Hematopoietic multipotent progenitor cell treated with erythropoietin and hydrocortisone succinate and interleukin-3 and kit ligand, for 6 days (in vitro differentiated cells): ENCODE results near the gene KIF22.

ENCODE experiments used
- DNase-seq: peaks from one replicate; pipeline ENCODE4 v3.0.0-alpha.2; 2015

Gene KIF22

DNA sequence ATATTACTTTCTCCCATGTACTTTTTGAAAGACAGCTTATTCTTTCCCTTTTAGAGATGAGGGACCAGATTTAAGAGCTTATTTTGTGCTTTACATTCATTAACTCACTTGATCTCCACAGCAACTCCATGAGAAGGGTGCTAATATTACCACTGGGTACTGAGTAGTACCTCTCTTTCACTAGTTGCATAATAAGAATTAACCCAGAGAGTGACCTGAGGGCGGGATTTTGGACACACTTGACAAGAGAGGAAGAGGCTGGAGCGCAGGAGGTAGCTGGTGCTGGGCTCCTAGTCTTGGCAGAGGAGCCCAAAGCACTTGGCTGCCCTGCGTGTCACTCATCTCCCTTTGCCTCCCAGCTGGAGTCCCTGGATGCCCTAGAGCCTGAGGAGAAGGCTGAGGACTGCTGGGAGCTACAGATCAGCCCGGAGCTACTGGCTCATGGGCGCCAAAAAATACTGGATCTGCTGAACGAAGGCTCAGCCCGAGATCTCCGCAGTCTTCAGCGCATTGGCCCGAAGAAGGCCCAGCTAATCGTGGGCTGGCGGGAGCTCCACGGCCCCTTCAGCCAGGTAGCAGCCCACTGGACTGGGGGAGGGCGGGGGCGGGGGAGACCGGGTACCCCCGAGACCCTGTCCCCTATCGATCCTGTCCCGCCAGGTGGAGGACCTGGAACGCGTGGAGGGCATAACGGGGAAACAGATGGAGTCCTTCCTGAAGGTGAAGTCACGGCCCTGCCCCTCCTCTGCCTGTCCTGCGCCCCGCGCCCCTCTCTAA, 14.1 kb downstream of the KIF22 start:
- peak; percentile 59 for DNase-seq

DNA sequence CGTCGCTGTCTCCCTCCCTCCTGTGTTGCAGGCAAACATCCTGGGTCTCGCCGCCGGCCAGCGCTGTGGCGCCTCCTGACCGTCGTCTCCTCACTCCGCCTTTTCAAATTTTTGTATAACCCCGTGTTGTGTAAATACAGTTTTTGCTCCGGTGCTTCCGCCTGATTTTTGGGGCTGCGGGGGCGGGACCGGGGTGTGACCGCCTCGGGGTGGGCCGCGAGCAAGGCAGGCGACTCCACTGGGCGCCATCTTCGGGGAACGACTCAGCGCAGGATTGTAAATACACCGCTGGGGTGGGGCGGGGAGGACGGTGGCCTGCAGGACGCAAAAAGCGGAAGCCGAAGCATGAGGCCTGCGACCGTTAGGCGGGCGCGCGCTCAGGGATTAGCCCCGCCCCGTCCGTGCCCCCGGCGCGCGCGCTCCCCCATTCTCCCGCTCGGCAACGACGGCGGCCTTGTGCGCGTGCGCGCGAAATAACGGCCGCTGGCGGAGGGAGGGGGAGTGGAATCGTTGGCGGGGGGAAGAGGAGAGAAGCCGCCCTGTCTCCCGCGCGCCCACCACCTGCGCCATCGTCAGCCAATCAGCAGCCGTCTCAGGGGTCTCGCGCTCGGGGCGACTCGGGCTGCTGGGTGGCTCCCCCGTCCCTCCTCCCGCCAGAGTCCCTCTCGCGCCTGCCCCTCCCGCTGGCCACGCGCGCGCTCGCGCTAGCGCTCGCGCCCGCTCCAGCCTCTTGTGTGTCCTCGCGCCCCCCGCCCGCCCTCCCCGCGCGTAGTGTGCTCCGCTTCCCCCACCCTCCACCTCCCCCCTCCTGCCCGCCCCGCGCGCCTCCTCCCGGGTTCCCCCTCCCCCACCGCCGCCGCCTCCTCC, 14.9 kb downstream of the KIF22 start:
- DNase-seq, result peak; percentile 98

DNA sequence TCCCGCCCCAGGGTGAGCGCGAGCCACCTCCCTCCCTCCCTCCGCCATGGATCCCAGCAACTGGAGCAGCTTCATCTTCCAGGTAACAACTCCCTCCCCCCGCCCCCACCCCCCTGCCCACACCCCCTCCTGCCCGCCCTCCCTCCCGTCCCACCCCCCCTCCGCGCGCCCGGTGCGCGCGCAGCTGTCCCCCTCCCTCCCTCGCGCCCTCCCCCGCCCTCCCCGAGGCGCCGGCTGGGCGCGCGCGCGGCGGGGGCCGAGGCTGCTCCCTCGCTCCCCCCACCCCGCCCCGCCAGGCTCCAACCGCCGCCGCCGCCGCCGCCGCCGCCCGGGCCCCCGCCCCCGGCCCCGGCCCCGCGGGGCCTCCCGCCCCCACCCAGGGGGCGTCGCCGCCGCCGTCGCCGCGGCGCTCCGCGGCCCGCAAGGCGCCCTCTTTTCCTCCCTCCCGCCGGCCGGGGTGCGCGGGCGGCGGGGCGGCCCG, 15.6 kb downstream of the KIF22 start, which contains the start of gene MAZ:
Gene MAZ, plus strand, starts transcription at position 431 of the 481 bp plus-strand sequence. CDS start 173 bp downstream, outside the sequence.
- DNase-seq, result no peak

DNA sequence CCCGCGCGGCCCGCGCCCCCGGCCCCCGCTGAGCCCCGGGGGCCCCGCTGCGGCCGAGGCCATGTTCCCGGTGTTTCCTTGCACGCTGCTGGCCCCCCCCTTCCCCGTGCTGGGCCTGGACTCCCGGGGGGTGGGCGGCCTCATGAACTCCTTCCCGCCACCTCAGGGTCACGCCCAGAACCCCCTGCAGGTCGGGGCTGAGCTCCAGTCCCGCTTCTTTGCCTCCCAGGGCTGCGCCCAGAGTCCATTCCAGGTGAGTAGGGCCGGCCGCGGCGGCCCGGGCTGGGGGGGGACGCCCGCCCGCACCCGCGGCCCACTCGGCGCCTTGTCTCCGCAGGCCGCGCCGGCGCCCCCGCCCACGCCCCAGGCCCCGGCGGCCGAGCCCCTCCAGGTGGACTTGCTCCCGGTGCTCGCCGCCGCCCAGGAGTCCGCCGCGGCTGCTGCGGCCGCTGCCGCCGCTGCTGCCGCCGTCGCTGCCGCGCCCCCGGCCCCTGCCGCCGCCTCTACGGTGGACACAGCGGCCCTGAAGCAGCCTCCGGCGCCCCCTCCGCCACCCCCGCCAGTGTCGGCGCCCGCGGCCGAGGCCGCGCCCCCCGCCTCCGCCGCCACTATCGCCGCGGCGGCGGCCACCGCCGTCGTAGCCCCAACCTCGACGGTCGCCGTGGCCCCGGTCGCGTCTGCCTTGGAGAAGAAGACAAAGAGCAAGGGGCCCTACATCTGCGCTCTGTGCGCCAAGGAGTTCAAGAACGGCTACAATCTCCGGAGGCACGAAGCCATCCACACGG, 16.3 kb downstream of the KIF22 start:
- peak; percentile 80 for DNase-seq

DNA sequence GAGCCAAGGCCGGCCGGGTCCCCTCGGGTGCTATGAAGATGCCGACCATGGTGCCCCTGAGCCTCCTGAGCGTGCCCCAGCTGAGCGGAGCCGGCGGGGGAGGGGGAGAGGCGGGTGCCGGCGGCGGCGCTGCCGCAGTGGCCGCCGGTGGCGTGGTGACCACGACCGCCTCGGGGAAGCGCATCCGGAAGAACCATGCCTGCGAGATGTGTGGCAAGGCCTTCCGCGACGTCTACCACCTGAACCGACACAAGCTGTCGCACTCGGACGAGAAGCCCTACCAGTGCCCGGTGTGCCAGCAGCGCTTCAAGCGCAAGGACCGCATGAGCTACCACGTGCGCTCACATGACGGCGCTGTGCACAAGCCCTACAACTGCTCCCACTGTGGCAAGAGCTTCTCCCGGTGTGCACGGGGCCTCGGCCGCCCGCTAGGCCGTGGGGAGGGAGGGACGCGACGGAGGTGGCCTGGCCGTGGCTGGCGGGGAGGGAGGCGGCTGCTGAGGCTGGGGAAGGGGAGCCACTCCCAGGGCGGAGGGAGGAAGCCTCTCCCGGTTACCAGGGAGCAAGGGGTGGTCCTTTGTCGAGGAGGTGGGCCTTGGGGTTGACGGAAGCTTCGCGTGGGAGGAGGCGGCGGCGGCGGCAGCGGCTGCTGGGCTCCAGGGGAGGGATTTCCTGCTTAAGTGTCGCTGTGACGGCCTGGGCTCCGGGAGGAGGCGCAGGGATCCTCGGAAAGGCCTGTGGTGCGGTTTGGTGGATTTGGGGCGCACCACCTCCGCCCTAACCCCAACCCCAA, 17.1 kb downstream of the KIF22 start:
- DNase-seq, result peak; percentile 96

DNA sequence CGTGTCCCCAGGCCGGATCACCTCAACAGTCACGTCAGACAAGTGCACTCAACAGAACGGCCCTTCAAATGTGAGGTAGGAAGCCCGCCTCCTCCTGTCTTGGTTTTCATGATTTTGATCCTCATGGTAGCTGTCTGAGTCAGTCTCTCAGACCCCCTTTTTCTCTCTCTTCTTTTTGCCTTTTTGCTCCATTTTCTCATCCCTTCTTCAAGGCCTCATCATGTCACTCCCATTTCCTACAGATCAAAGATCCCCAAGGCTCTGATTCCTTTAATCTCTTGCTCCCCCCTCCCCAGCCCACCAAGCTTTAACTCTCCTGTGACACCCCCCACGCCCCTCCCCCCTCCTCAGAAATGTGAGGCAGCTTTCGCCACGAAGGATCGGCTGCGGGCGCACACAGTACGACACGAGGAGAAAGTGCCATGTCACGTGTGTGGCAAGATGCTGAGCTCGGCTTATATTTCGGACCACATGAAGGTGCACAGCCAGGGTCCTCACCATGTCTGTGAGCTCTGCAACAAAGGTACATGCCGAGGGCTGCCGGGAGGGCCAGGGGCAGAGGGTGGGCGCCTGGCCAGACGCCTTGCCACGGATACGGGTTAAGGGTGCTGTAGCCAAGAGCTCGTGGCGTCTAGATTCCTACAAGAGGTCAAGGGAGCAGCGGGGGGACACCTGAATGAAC, 17.8 kb downstream of the KIF22 start:
- no peak for DNase-seq

DNA sequence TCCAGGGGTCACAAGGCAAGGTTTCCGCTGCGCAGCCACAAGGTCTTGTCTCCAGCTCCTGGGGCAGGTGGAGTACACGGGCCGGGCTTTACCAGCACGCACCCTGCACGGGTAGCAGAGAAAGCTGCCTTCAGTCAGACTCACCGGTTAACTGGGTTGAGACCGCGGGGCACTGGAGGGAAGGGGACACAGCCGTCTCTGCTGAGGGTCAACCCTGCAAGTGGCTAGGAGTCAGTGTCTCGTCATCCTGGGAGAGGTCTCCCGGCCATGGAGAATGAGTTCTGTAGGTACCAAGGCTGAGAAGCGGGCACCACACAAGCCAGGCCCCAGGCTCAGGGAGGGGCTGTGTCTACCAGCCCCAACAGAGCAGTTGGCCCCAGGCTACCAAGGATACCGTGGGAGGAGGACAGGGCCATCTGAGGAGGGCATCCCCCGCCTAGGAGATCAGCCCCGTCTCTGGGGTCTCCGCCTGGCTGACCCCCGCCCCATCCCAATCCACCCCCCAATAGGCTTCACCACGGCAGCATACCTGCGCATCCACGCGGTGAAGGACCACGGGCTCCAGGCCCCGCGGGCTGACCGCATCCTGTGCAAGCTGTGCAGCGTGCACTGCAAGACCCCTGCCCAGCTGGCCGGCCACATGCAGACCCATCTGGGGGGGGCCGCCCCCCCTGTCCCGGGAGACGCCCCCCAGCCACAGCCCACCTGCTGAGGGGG, 18.6 kb downstream of the KIF22 start:
- no peak for DNase-seq

DNA sequence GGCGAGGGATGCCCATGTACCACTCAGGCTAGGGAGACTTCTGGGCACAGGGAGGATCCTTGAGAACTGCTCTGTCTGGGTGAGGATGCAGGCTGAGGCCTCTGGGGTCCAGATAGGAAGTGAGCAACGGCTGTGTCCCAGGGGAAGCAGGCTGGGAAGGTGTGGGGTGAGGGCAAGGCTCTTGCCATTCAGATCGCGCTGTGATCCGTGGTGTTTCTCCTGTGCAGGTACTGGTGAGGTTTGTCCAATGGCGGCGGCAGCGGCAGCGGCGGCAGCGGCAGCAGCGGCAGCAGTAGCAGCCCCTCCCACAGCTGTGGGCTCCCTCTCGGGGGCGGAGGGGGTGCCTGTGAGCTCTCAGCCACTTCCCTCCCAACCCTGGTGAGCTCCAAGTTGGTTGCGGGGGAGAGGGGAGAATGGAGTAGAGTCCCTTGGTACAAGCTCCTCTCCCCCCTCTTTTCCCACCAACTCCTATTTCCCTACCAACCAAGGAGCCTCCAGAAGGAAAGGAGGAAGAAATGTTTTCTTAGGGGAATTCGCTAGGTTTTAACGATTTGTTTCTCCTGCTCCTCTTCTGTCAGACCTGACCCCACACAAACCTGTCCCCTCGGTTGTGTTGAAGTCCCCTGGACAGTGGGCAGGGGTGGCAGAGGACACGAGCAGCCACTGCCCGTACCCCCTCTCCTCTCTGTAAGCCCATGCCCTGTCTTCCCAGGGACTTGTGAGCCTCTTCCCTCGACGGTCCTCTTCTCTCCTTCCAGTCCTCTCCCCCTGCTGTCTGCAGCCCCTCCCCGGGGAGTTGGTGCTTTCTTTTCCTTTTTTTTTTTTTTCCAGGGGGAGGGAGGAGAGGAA, 19.5 kb downstream of the KIF22 start:
- DNase-seq, result no peak

DNA sequence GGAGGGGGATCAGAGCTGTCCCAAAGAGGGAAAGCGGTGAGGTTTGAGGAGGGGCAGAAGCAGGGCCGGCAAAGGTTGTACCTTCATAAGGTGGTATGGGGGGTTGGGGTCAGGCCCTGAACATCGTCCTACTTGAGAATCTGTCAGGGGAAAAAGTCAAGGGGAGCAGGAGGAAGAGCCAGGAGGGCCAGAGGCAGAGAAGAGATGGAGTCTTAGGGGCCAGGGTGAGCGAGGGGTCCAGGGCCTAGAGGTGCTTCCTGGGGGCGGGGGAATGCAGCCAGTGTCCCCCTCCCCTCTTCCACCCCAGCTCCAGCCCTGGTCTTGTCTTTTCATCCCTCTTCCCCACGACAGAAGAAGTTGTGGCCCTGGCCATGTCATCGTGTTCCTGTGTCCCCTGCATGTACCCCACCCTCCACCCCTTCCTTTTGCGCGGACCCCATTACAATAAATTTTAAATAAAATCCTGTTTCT, 20.2 kb downstream of the KIF22 start:
- no peak for DNase-seq

DNA sequence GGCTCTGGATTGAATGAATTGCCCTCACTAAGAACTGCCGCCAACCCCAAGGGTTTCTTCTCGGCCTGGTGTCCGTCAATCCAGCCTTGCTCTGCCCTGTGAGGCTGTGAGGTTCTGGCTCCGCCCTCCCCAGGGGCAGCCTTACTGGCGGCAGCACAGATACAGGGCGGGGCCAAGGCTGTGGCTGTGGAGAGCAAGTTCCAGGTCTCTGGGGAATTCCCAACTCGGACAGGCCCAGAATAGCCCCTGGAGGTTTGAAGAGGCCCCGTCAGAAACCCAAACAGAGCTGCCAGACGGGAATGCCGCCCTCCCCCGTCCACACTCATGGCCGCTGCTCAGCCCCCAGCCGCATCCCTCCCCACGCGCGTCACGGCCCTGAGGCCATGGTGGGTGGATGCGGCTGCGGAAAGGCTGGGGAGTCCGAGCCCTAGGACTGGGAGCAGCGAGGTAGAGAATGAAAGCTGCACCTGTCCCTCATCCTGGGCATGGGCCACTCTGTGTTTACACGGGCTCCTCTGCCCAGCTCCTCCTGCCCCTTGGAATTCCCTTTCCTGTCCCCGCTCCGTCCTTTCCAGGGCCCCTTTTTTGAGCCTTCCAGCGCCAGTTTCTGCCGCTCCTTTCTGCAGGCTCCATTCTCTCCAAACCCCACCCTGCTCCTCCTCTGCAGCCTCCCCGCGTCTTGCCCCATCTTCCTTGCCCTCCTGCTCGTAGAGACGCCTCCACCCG, 20.8 kb downstream of the KIF22 start:
- peak; percentile 92 for DNase-seq

DNA sequence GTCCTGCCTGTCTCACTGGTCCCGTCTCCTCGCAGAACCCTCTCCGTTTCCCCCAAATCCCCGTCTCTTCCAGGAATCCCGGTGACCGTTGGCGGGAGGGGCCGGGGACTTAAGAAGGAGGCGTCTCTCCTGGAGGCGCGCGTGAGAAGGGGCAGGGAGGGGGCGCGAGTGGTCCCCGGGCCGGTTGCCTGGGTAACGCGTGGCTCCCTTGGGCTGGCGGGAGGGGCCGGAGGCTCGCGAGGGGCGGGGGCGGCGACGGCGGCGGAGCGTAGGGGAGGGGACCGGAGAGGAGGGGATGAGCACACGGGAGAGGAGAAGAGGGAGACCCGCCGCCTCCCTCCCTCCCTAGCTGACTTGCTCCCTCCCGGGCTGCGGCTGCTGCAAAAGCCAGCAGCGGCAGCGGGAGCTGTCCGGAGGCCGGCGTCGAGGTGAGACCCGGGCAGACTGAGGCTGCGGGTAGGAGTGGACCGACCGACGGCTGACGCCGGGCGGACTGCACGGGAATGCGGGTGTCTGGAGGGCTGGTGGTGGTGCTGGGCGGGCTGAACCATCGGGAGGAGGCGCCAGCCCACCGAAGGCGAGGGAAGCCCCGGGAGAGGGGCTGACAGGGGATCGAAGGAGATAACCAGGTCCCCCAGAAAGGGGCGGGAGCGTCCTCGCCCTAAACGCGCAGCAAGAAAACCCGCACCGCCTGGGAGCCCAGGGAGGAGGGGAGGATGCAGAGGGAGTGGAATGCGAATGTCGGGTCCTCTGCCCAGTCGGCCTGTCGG, 21.5 kb downstream of the KIF22 start, which contains the start of gene PRRT2:
Gene PRRT2, plus strand, starts transcription at position 298 of the 770 bp plus-strand sequence. CDS start 862 bp downstream, outside the sequence.
- peak; percentile 57 for DNase-seq

DNA sequence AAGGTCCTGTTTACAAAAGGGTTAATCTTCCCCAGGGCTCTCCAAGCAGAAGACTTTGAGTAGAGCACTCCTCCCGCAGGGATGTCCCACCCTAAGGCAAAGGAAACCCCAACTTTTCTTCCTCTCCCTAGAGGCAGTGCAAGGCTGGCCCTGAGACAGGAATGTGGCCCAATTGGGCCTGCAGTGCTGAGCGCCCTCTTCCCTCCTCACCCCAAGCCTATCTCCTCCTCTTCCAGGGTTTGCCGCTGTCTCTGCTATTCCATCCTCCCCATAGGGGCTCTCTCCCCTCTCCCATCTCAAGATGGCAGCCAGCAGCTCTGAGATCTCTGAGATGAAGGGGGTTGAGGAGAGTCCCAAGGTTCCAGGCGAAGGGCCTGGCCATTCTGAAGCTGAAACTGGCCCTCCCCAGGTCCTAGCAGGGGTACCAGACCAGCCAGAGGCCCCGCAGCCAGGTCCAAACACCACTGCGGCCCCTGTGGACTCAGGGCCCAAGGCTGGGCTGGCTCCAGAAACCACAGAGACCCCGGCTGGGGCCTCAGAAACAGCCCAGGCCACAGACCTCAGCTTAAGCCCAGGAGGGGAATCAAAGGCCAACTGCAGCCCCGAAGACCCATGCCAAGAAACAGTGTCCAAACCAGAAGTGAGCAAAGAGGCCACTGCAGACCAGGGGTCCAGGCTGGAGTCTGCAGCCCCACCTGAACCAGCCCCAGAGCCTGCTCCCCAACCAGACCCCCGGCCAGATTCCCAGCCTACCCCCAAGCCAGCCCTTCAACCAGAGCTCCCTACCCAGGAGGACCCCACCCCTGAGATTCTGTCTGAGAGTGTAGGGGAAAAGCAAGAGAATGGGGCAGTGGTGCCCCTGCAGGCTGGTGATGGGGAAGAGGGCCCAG, 22.4 kb downstream of the KIF22 start:
- no peak for DNase-seq

DNA sequence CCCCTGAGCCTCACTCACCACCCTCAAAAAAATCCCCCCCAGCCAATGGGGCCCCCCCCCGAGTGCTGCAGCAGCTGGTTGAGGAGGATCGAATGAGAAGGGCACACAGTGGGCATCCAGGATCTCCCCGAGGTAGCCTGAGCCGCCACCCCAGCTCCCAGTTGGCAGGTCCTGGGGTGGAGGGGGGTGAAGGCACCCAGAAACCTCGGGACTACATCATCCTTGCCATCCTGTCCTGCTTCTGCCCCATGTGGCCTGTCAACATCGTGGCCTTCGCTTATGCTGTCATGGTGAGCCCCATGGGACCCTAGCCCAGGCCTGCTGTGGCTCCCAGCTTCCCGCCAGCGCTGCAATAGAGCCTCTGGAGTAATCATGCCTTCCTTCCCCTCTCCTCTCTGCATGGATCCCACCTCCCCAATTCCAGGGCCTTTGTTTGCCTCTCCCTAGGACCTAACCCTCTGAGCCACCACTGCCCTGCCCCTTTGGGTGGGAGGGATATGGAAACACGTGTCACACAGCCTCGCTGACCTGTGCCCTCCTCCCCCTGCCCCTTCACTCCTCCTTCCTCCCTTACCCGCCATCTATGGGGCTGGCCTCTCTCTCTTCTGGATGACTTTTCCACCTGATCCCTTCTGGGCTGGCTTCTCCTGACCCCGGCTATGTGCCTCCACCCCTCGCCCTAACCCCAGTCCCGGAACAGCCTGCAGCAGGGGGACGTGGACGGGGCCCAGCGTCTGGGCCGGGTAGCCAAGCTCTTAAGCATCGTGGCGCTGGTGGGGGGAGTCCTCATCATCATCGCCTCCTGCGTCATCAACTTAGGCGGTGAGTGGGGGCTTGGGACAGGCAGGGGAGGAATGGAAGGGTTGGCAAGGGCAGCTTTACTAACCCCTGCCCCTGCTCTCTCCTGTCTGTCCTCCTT, 23.4 kb downstream of the KIF22 start:
- no peak for DNase-seq

DNA sequence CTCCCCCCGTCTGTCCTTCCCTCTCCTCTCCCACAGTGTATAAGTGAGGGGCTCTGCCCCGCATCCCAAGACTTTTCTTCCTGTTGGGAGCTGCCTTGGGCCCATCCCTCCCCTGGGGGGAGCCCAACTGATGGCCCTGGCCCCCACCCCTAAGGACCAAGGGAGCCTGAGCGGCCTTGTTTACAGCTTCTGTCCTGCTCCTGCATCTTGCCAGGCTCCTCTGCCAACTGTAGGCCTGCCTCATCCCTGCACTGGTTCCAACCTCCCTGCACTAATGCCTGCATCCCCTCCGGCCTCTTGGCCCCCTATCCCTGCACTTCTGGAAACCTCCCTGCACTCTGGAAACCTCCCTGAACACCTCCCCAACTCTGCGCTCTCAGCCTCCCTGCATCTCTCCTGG, 24.0 kb downstream of the KIF22 start:
- no peak for DNase-seq

DNA sequence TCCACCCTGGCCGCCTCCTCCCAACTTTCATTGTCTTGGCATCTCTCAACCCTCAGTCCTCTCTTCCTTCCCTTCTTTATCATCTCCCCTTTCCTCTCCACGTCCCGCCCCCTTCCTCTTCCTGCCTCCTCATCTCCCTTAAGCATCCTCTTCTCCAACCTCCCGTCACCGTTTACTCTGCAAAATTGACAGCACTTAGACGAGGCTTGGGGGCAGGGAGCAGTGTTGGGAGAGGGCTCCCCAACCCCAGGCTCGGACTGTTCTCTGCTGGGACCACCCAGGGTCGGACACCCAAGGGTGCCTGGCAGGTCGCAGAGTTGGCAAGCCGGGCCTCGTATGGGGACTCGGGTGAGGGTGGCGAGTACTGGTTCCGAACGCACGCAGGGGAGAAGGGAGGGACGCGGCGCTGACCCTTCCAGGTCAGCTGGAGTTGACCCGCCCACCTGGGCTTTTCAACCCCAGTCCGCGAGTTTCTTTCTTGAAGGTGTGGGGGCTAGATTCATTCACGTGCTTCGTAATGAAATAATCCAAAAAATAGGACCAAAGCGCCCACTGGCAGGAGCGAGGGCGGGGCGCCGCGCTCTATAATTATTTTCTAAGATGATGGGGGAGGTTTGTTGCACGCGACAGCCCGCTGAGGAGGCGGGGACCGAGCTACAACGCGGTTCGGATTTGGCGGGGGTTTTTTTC, 24.6 kb downstream of the KIF22 start:
- DNase-seq, result peak; percentile 73
